NCI-H2029 treated with DMSO at 0.1 percent for 48 hours (cell line): ENCODE data around the gene IL2RA.
"Not testable (repeated sequence)": the region's sequence is repeated elsewhere in the genome, so short reads cannot be mapped to it uniquely, and the experiment has no call there.

ENCODE experiments used
- DNase-seq: peaks from one replicate; lab custom pipeline; 2025; lab: John Stamatoyannopoulos, UW

The IL2RA gene

GRCh38 chr10:6082496-6083395 lies 20.6 kb upstream of the IL2RA start:
- DNase-seq: no peak

GRCh38 chr10:6080417-6080973 lies 18.3 kb upstream of the IL2RA start:
- DNase-seq: no peak

- no peak for DNase-seq
Measured at GRCh38 chr10:6079044-6079443, 16.9 kb upstream of the IL2RA start.

GRCh38 chr10:6077071-6077675 lies 15.0 kb upstream of the IL2RA start:
- no peak for DNase-seq

- no peak for DNase-seq
Measured at GRCh38 chr10:6074489-6075301, 12.5 kb upstream of the IL2RA start.

GRCh38 chr10:6072215-6072934 lies 10.2 kb upstream of the IL2RA start:
- DNase-seq: no peak

- DNase-seq: no peak
Measured at GRCh38 chr10:6071181-6072175, 9.3 kb upstream of the IL2RA start.

GRCh38 chr10:6070660-6071059 lies 8.5 kb upstream of the IL2RA start:
- no peak for DNase-seq

GRCh38 chr10:6069081-6069931 lies 7.1 kb upstream of the IL2RA start:
- DNase-seq: no peak

GRCh38 chr10:6068422-6068821 lies 6.3 kb upstream of the IL2RA start:
- DNase-seq: no peak

- no peak for DNase-seq
Measured at GRCh38 chr10:6068006-6068405, 5.8 kb upstream of the IL2RA start.

GRCh38 chr10:6067457-6067856 lies 5.3 kb upstream of the IL2RA start:
- no peak for DNase-seq

GRCh38 chr10:6065835-6066234 lies 3.7 kb upstream of the IL2RA start:
- DNase-seq: no peak

- DNase-seq: no peak
Measured at GRCh38 chr10:6065406-6065805, 3.2 kb upstream of the IL2RA start.

- DNase-seq: not testable (repeated sequence)
Measured at GRCh38 chr10:6064726-6065125, 2.6 kb upstream of the IL2RA start.

- DNase-seq: no peak
Measured at GRCh38 chr10:6064119-6064518, 2.0 kb upstream of the IL2RA start.

- DNase-seq: no peak
Measured at GRCh38 chr10:6061056-6061455, 1.1 kb downstream of the IL2RA start.

- no peak for DNase-seq
Measured at GRCh38 chr10:6059506-6059905, 2.7 kb downstream of the IL2RA start.

- no peak for DNase-seq
Measured at GRCh38 chr10:6058682-6059475, 3.3 kb downstream of the IL2RA start.
